ENCODE data around the gene ZC3H18.

Gene ZC3H18

DNA sequence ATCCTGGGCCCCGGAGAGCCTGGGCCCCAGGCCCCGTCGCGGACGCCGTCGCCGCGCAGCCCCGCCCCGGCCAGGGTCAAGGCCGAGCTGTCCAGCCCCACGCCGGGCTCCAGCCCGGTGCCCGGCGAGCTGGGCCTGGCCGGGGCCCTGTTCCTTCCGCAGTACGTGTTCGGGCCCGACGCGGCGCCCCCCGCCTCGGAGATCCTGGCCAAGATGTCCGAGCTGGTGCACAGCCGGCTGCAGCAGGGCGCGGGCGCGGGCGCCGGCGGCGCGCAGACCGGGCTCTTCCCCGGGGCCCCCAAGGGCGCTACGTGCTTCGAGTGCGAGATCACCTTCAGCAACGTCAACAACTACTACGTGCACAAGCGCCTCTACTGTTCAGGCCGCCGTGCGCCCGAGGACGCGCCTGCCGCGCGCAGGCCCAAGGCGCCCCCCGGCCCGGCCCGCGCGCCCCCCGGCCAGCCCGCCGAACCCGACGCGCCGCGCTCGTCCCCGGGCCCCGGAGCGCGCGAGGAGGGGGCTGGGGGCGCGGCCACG lies 36.8 kb upstream of the ZC3H18 start:
- peaks cover 10% of the 10 kb centered on the region for H3K79me2 ChIP-seq (ENCODE audit: control insufficient read depth, low read length)
- H3K4me3 ChIP-seq (ENCODE audit: low read length): no peak overlapping the region
- peaks cover 17% of the 10 kb centered on the region for H3K4me1 ChIP-seq (ENCODE audit: control insufficient read depth, low read length)
- peaks cover 8% of the 10 kb centered on the region for H3F3A ChIP-seq (ENCODE audit: control insufficient read depth, insufficient read depth)
- H3K27me3 ChIP-seq (ENCODE audit: control insufficient read depth, low read length): no peaks in the 10 kb centered on the region
- H3K27ac ChIP-seq (ENCODE audit: low read depth, low read length): no peak overlapping the region
- H3K36me3 ChIP-seq (ENCODE audit: control insufficient read depth, low read length): no peaks in the 10 kb centered on the region; the same call in 1 of the 2 replicates
- H3K9me3 ChIP-seq (ENCODE audit: control insufficient read depth, insufficient read depth, low read length): no peaks in the 10 kb centered on the region
- H3K4me2 ChIP-seq (ENCODE audit: low read length): no peak overlapping the region
- TF ChIP-seq, protein P1, sequence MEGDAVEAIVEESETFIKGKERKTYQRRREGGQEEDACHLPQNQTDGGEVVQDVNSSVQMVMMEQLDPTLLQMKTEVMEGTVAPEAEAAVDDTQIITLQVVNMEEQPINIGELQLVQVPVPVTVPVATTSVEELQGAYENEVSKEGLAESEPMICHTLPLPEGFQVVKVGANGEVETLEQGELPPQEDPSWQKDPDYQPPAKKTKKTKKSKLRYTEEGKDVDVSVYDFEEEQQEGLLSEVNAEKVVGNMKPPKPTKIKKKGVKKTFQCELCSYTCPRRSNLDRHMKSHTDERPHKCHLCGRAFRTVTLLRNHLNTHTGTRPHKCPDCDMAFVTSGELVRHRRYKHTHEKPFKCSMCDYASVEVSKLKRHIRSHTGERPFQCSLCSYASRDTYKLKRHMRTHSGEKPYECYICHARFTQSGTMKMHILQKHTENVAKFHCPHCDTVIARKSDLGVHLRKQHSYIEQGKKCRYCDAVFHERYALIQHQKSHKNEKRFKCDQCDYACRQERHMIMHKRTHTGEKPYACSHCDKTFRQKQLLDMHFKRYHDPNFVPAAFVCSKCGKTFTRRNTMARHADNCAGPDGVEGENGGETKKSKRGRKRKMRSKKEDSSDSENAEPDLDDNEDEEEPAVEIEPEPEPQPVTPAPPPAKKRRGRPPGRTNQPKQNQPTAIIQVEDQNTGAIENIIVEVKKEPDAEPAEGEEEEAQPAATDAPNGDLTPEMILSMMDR (IDR thresholded peaks at IDR 0.05; ENCODE audit: low read depth, low read length, poor library complexity, severe bottlenecking): no peak
- no peak for TF ChIP-seq EZH2phosphoT487 (IDR thresholded peaks at IDR 0.05; ENCODE audit: borderline replicate concordance, low read length)
- no peaks in the 10 kb centered on the region for H3K9me2 ChIP-seq (replicated peaks; ENCODE audit: control insufficient read depth, low read length)
- H4K20me1 ChIP-seq (ENCODE audit: control insufficient read depth, insufficient read depth, low read depth, low read length): no peaks in the 10 kb centered on the region

DNA sequence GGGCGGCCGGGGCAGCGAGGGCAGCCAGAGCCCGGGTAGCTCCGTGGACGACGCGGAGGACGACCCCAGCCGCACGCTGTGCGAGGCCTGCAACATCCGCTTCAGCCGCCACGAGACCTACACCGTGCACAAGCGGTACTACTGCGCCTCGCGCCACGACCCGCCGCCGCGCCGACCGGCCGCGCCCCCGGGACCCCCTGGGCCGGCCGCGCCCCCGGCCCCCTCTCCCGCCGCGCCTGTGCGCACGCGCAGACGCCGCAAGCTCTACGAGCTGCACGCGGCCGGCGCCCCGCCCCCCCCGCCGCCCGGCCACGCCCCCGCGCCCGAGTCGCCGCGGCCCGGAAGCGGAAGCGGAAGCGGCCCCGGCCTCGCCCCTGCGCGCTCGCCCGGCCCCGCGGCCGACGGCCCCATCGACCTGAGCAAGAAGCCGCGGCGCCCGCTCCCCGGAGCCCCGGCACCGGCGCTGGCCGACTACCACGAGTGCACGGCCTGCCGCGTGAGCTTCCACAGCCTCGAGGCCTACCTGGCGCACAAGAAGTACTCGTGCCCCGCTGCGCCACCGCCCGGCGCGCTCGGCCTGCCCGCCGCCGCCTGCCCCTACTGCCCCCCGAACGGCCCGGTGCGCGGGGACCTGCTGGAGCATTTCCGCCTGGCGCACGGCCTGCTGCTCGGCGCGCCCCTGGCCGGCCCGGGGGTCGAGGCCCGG lies 36.1 kb upstream of the ZC3H18 start:
- Histone ChIP-seq H3K4me3 (ENCODE audit: low read length) (peak overlapping the region; percentile 82), H3K4me2 (ENCODE audit: low read length) (peak overlapping the region; percentile 67), H3K4me1 (ENCODE audit: control insufficient read depth, low read length) (peaks cover 17% of the 10 kb centered on the region), H3K79me2 (ENCODE audit: control insufficient read depth, low read length) (peaks cover 10% of the 10 kb centered on the region), H3K27me3 (ENCODE audit: control insufficient read depth, low read length) (no peaks in the 10 kb centered on the region), H3K9me3 (ENCODE audit: control insufficient read depth, insufficient read depth, low read length) (no peaks in the 10 kb centered on the region), H3K36me3 (ENCODE audit: control insufficient read depth, low read length) (no peaks in the 10 kb centered on the region; the same call in 1 of the 2 replicates), H4K20me1 (ENCODE audit: control insufficient read depth, insufficient read depth, low read depth, low read length) (no peaks in the 10 kb centered on the region), H3F3A (ENCODE audit: control insufficient read depth, insufficient read depth) (peaks cover 8% of the 10 kb centered on the region), H3K9me2 (replicated peaks; ENCODE audit: control insufficient read depth, low read length) (no peaks in the 10 kb centered on the region), H3K27ac (ENCODE audit: low read depth, low read length) (peak overlapping the region; percentile 42)
- TF ChIP-seq, protein P1 (IDR thresholded peaks at IDR 0.05; ENCODE audit: low read depth, low read length, poor library complexity, severe bottlenecking): no peak
- no peak for TF ChIP-seq EZH2phosphoT487 (IDR thresholded peaks at IDR 0.05; ENCODE audit: borderline replicate concordance, low read length)

GRCh38 chr16:88534638-88535190 lies 35.5 kb upstream of the ZC3H18 start:
- no peaks in the 10 kb centered on the region for H3K9me3 ChIP-seq (ENCODE audit: control insufficient read depth, insufficient read depth, low read length)
- H3K79me2 ChIP-seq (ENCODE audit: control insufficient read depth, low read length): peaks cover 10% of the 10 kb centered on the region
- H3K4me2 ChIP-seq (ENCODE audit: low read length): peak overlapping the region; percentile 93
- no peaks in the 10 kb centered on the region for H3K9me2 ChIP-seq (replicated peaks; ENCODE audit: control insufficient read depth, low read length)
- H3K36me3 ChIP-seq (ENCODE audit: control insufficient read depth, low read length): no peaks in the 10 kb centered on the region; the same call in 1 of the 2 replicates
- H4K20me1 ChIP-seq (ENCODE audit: control insufficient read depth, insufficient read depth, low read depth, low read length): no peaks in the 10 kb centered on the region
- H3F3A ChIP-seq (ENCODE audit: control insufficient read depth, insufficient read depth): peaks cover 8% of the 10 kb centered on the region
- no peak overlapping the region for H3K27ac ChIP-seq (ENCODE audit: low read depth, low read length)
- H3K4me3 ChIP-seq (ENCODE audit: low read length): peak overlapping the region; percentile 82
- peaks cover 17% of the 10 kb centered on the region for H3K4me1 ChIP-seq (ENCODE audit: control insufficient read depth, low read length)
- no peaks in the 10 kb centered on the region for H3K27me3 ChIP-seq (ENCODE audit: control insufficient read depth, low read length)
- no peak for TF ChIP-seq EZH2phosphoT487 (IDR thresholded peaks at IDR 0.05; ENCODE audit: borderline replicate concordance, low read length)
- TF ChIP-seq, protein P1 (IDR thresholded peaks at IDR 0.05; ENCODE audit: low read depth, low read length, poor library complexity, severe bottlenecking): no peak
